Measurements from ENCODE around the gene BCAS4.

BCAS4 gene

GRCh38 chr20:50868509-50869495 lies 73.9 kb downstream of the BCAS4 start:
- Histone ChIP-seq H3K27me3 (ENCODE audit: insufficient read depth, low read length) (no peaks in the 10 kb centered on the region), H2AFZ (ENCODE audit: low read length) (no peak overlapping the region), H3K9me2 (ENCODE audit: low read depth, low read length) (no peaks in the 10 kb centered on the region), H4K20me1 (ENCODE audit: insufficient read depth, low read length) (no peaks in the 10 kb centered on the region), H3F3A (ENCODE audit: insufficient read depth, low read length) (no peaks in the 10 kb centered on the region), H3K27ac (ENCODE audit: low read depth, low read length, poor library complexity, severe bottlenecking) (no peak overlapping the region), H3K79me2 (ENCODE audit: insufficient read depth, low read length) (no peaks in the 10 kb centered on the region), H3K36me3 (ENCODE audit: insufficient read depth, low read length) (peaks cover 16% of the 10 kb centered on the region; the same call in 1 of the 2 replicates), H3K9ac (ENCODE audit: low read length) (no peak overlapping the region), H3K4me3 (ENCODE audit: low read depth, low read length, poor library complexity, severe bottlenecking) (no peak overlapping the region), H3K9me3 (ENCODE audit: low read length) (no peaks in the 10 kb centered on the region), H3K4me1 (ENCODE audit: insufficient read depth, low read length, severe bottlenecking) (no peaks in the 10 kb centered on the region), H3K4me2 (ENCODE audit: low read length) (no peak overlapping the region)
- TF ChIP-seq EZH2 (IDR thresholded peaks at IDR 0.05; ENCODE audit: borderline replicate concordance, low read length) (no peak), CTCF (IDR thresholded peaks at IDR 0.05; ENCODE audit: low read length) (no peak)

GRCh38 chr20:50870561-50871161 lies 75.8 kb downstream of the BCAS4 start:
- H3K36me3 ChIP-seq (ENCODE audit: insufficient read depth, low read length), result peaks cover 10% of the 10 kb centered on the region; the same call in 1 of the 2 replicates
- TF ChIP-seq CTCF (IDR thresholded peaks at IDR 0.05; ENCODE audit: low read length) (no peak), EZH2 (IDR thresholded peaks at IDR 0.05; ENCODE audit: borderline replicate concordance, low read length) (no peak)
- no peaks in the 10 kb centered on the region for H3K27me3 ChIP-seq (ENCODE audit: insufficient read depth, low read length)
- H2AFZ ChIP-seq (ENCODE audit: low read length), result no peak overlapping the region
- no peaks in the 10 kb centered on the region for H3K4me1 ChIP-seq (ENCODE audit: insufficient read depth, low read length, severe bottlenecking)
- H3K4me2 ChIP-seq (ENCODE audit: low read length), result no peak overlapping the region
- H3K9ac ChIP-seq (ENCODE audit: low read length), result no peak overlapping the region
- H3K79me2 ChIP-seq (ENCODE audit: insufficient read depth, low read length), result no peaks in the 10 kb centered on the region
- H3F3A ChIP-seq (ENCODE audit: insufficient read depth, low read length), result no peaks in the 10 kb centered on the region
- no peak overlapping the region for H3K4me3 ChIP-seq (ENCODE audit: low read depth, low read length, poor library complexity, severe bottlenecking)
- H3K9me3 ChIP-seq (ENCODE audit: low read length), result no peaks in the 10 kb centered on the region
- H4K20me1 ChIP-seq (ENCODE audit: insufficient read depth, low read length), result no peaks in the 10 kb centered on the region
- no peaks in the 10 kb centered on the region for H3K9me2 ChIP-seq (ENCODE audit: low read depth, low read length)
- H3K27ac ChIP-seq (ENCODE audit: low read depth, low read length, poor library complexity, severe bottlenecking), result no peak overlapping the region

- H3K4me1 ChIP-seq (ENCODE audit: insufficient read depth, low read length, severe bottlenecking), result no peaks in the 10 kb centered on the region
- no peaks in the 10 kb centered on the region for H4K20me1 ChIP-seq (ENCODE audit: insufficient read depth, low read length)
- H3K4me2 ChIP-seq (ENCODE audit: low read length), result no peak overlapping the region
- H3K9me2 ChIP-seq (ENCODE audit: low read depth, low read length), result no peaks in the 10 kb centered on the region
- H2AFZ ChIP-seq (ENCODE audit: low read length), result no peak overlapping the region
- no peak overlapping the region for H3K4me3 ChIP-seq (ENCODE audit: low read depth, low read length, poor library complexity, severe bottlenecking)
- H3K27me3 ChIP-seq (ENCODE audit: insufficient read depth, low read length), result no peaks in the 10 kb centered on the region
- no peaks in the 10 kb centered on the region for H3K79me2 ChIP-seq (ENCODE audit: insufficient read depth, low read length)
- peak overlapping the region; percentile 9 for H3K27ac ChIP-seq (ENCODE audit: low read depth, low read length, poor library complexity, severe bottlenecking)
- peaks cover 19% of the 10 kb centered on the region; the same call in 1 of the 2 replicates for H3K36me3 ChIP-seq (ENCODE audit: insufficient read depth, low read length)
- no peak for TF ChIP-seq EZH2 (IDR thresholded peaks at IDR 0.05; ENCODE audit: borderline replicate concordance, low read length)
- no peak for TF ChIP-seq CTCF (IDR thresholded peaks at IDR 0.05; ENCODE audit: low read length)
- H3F3A ChIP-seq (ENCODE audit: insufficient read depth, low read length), result no peaks in the 10 kb centered on the region
- H3K9me3 ChIP-seq (ENCODE audit: low read length), result no peaks in the 10 kb centered on the region
- no peak overlapping the region for H3K9ac ChIP-seq (ENCODE audit: low read length)
These were observed 77.9 kb downstream of the BCAS4 start for GRCh38 chr20:50872560-50873425.
